Type B pancreatic cell (in vitro differentiated cells): Measurements from ENCODE around the gene MRPL28. TPM values are rescaled to one million over a fixed set of nuclear protein-coding genes. Genes with fewer than 3 reads are reported as not detected.

ENCODE experiments used
- total RNA-seq: library from RNA; stranded (reverse); gene quantifications from 2 replicates; pipeline ENCODE4 v1.2.1, GENCODE V29; 2021; ENCODE audit warnings: low replicate concordance

The MRPL28 gene
- total RNA-seq, 1 donor from 2014 or later, result 75.3 TPM

Other genes with a start within 250 kb of the MRPL28 start
- 37.9 and 38.7 TPM in 2 replicates for gene NPRL3, start 231.9 kb downstream of the MRPL28 start, total RNA-seq
- gene HBZ, start 217.9 kb downstream of the MRPL28 start, total RNA-seq, result not detected in 2 replicates
- not detected in 2 replicates for gene HBM, start 204.6 kb downstream of the MRPL28 start, total RNA-seq
- gene HBA2, start 197.7 kb downstream of the MRPL28 start, total RNA-seq, result not detected in 2 replicates
- not detected in 2 replicates for gene HBA1, start 193.9 kb downstream of the MRPL28 start, total RNA-seq
- gene HBQ1, start 190.1 kb downstream of the MRPL28 start, total RNA-seq, result 1.1 and 1.5 TPM in 2 replicates
- gene LUC7L, start 141.1 kb downstream of the MRPL28 start, total RNA-seq, result 95.3 and 154 TPM in 2 replicates
- gene FAM234A, start 135.7 kb downstream of the MRPL28 start, total RNA-seq, result 125 and 143 TPM in 2 replicates
- 6.6 and 8.8 TPM in 2 replicates for gene RGS11, start 94.6 kb downstream of the MRPL28 start, total RNA-seq
- gene ARHGDIG, start 89.9 kb downstream of the MRPL28 start, total RNA-seq, result 2.5 and 5.0 TPM in 2 replicates
- 1.0 and 1.6 TPM in 2 replicates for gene PDIA2, start 87.4 kb downstream of the MRPL28 start, total RNA-seq
- 30.6 and 31.8 TPM in 2 replicates for gene AXIN1, start 17.8 kb downstream of the MRPL28 start, total RNA-seq
- gene PGAP6, start 11.4 kb upstream of the MRPL28 start, total RNA-seq, result 56.0 and 71.1 TPM in 2 replicates
- gene NME4, start 26.7 kb upstream of the MRPL28 start, total RNA-seq, result 72.8 and 166 TPM in 2 replicates
- gene DECR2, start 31.3 kb upstream of the MRPL28 start, total RNA-seq, result 21.5 and 22.1 TPM in 2 replicates
- 43.4 and 52.1 TPM in 2 replicates for gene RAB11FIP3, start 55.1 kb upstream of the MRPL28 start, total RNA-seq
- 50.1 and 52.3 TPM in 2 replicates for gene CAPN15, start 157.2 kb upstream of the MRPL28 start, total RNA-seq
- 0.12 TPM in 2 replicates for gene PRR35, start 189.9 kb upstream of the MRPL28 start, total RNA-seq
- gene NHLRC4, start 196.5 kb upstream of the MRPL28 start, total RNA-seq, result 0.52 and 1.4 TPM in 2 replicates
- 58.2 and 83.5 TPM in 2 replicates for gene PIGQ, start 199.4 kb upstream of the MRPL28 start, total RNA-seq
- 21.4 and 26.5 TPM in 2 replicates for gene RAB40C, start 219.5 kb upstream of the MRPL28 start, total RNA-seq